IMR-90 (cell line): ENCODE data around the gene PRDM2.

ENCODE experiments used
- BHLHE40 ChIP-seq: fragments of 150-350 bp; IDR thresholded peaks from 2 replicates; pipeline ENCODE4 v1.6.1; 2016; ENCODE audit warnings: mild to moderate bottlenecking, low read depth, low read length
- CTCF ChIP-seq: conservative IDR thresholded peaks from 2 replicates; pipeline ENCODE4 v1.5.1; 2012; ENCODE audit warnings: mild to moderate bottlenecking, low read depth, low read length, improper control_type of control experiment
- FOS ChIP-seq: fragments of 150-350 bp; IDR thresholded peaks from 2 replicates; pipeline ENCODE4 v1.6.1; 2016; ENCODE audit warnings: low read depth, low read length
- MAFK ChIP-seq: IDR thresholded peaks from 2 replicates; pipeline ENCODE4 v1.6.1; 2012; ENCODE audit warnings: low read depth, low read length, improper control_type of control experiment
- MAZ ChIP-seq: IDR thresholded peaks from 2 replicates; pipeline ENCODE4 v1.6.1; 2012; ENCODE audit warnings: low read depth, mild to moderate bottlenecking, low read length, improper control_type of control experiment, moderate library complexity, borderline replicate concordance
- POLR2A ChIP-seq: IDR thresholded peaks from 2 replicates; pipeline ENCODE4 v1.6.1; 2012; ENCODE audit warnings: mild to moderate bottlenecking, low read depth, low read length
- RAD21 ChIP-seq: IDR thresholded peaks from 2 replicates; pipeline ENCODE4 v1.6.1; 2012; ENCODE audit warnings: low read length, improper control_type of control experiment
- RCOR1 ChIP-seq: IDR thresholded peaks from 2 replicates; pipeline ENCODE4 v1.6.1; 2012; ENCODE audit warnings: mild to moderate bottlenecking, low read length, improper control_type of control experiment; ENCODE audit not compliant: insufficient replicate concordance
- RFX5 ChIP-seq: IDR thresholded peaks from 2 replicates; pipeline ENCODE4 v1.8.0; 2012; ENCODE audit warnings: low read depth, mild to moderate bottlenecking, low read length, moderate library complexity
- USF2 ChIP-seq: fragments of 150-350 bp; IDR thresholded peaks from 2 replicates; pipeline ENCODE4 v1.6.1; 2017; ENCODE audit warnings: mild to moderate bottlenecking, antibody characterized with exemption, low read length, low read depth

- no peak for TF ChIP-seq CTCF
- TF ChIP-seq POLR2A: no peak
- no peak for TF ChIP-seq RAD21
- no peak for TF ChIP-seq RFX5
- no peak for TF ChIP-seq RCOR1
- no peak for TF ChIP-seq BHLHE40
- TF ChIP-seq MAZ: no peak
- no peak for TF ChIP-seq USF2
- no peak for TF ChIP-seq FOS
- no peak for TF ChIP-seq MAFK
Measured at GRCh38 chr1:13763222-13763621, 63.2 kb downstream of the PRDM2 start.
